A673 (cell line): ENCODE measurements around the gene ADAMTS19. TPM values are rescaled to one million over a fixed set of nuclear protein-coding genes. Genes with fewer than 3 reads are reported as not detected.

ENCODE experiments used
- BruUV-seq: library from RNA; stranded (reverse); fragments of 400-500 nt; replicated peaks from 2 replicates; lab custom pipeline; 2021; lab: Mats Ljungman, UMichigan
- CTCF ChIA-PET: fragments of 300-600 bp; sonication (Branson Sonifier 250); formaldehyde crosslinking; loops from one replicate; lab custom pipeline; 2022; ENCODE audit warnings: antibody characterized with exemption; lab: Charles Lee
- POLR2A ChIA-PET: fragments of 300-600 bp; sonication (Branson Sonifier 250); formaldehyde crosslinking; loops from one replicate; lab custom pipeline; 2022; ENCODE audit warnings: antibody characterized with exemption; ENCODE audit not compliant: low non-redundant PET; lab: Charles Lee
- DNase-seq: peaks from one replicate; pipeline ENCODE4 v3.0.0-alpha.2; 2015; ENCODE audit warnings: low spot score
- H3K27ac ChIP-seq: fragments of 200-600 bp; sonication (generic); 2 replicates; pipeline ENCODE4 v1.5.1; 2016; ENCODE audit warnings: mixed run types, low read depth, mild to moderate bottlenecking, mixed read lengths, antibody characterized with exemption, low read length; ENCODE audit not compliant: poor library complexity, severe bottlenecking
- H3K27me3 ChIP-seq: fragments of 200-600 bp; sonication (generic); replicated peaks from 2 replicates; pipeline ENCODE4 v1.6.1; 2017; ENCODE audit warnings: mixed run types, low read depth, mild to moderate bottlenecking, mixed read lengths, antibody characterized with exemption, low read length; ENCODE audit not compliant: insufficient read depth, poor library complexity
- H3K36me3 ChIP-seq: fragments of 200-600 bp; sonication (generic); 2 replicates; pipeline ENCODE4 v1.6.1; 2016; ENCODE audit warnings: mixed run types, mild to moderate bottlenecking, mixed read lengths, antibody characterized with exemption, low read length; ENCODE audit not compliant: insufficient read depth, poor library complexity, severe bottlenecking
- H3K4me1 ChIP-seq: fragments of 200-600 bp; sonication (generic); 2 replicates; pipeline ENCODE4 v1.6.1; 2017; ENCODE audit warnings: mixed run types, mild to moderate bottlenecking, mixed read lengths, antibody characterized with exemption, low read length; ENCODE audit not compliant: insufficient read depth, poor library complexity, severe bottlenecking
- H3K4me3 ChIP-seq: fragments of 200-600 bp; sonication (generic); 2 replicates; pipeline ENCODE4 v1.5.1; 2016; ENCODE audit warnings: low read depth, mixed run types, mild to moderate bottlenecking, mixed read lengths, low read length; ENCODE audit not compliant: poor library complexity, severe bottlenecking
- H3K9me3 ChIP-seq: fragments of 200-600 bp; sonication (generic); 2 replicates; pipeline ENCODE4 v1.6.1; 2016; ENCODE audit warnings: mixed run types, low read depth, mild to moderate bottlenecking, mixed read lengths, antibody characterized with exemption, low read length; ENCODE audit not compliant: poor library complexity, severe bottlenecking
- CTCF ChIP-seq: fragments of 300-800, 200-600 bp; sonication (generic); conservative IDR thresholded peaks from 2 replicates; pipeline ENCODE4 v1.5.1; 2017; ENCODE audit warnings: low read depth, mild to moderate bottlenecking, antibody characterized with exemption, low read length, moderate library complexity, mixed read lengths
- EZH2 ChIP-seq: fragments of 200-600 bp; sonication (generic); IDR thresholded peaks from 2 replicates; pipeline ENCODE4 v1.6.1; 2017; ENCODE audit warnings: borderline replicate concordance, low read depth, mild to moderate bottlenecking, mixed read lengths, antibody characterized with exemption, low read length; ENCODE audit not compliant: poor library complexity, severe bottlenecking
- intact Hi-C: fragments of 100-400 bp; cut with micrococcal nuclease; formaldehyde crosslinking; loops from one replicate; pipeline ENCODE4 v1.10.0; 2022; ENCODE audit not compliant: unreplicated experiment
- total RNA-seq: library from RNA; stranded (reverse); gene quantifications from 2 replicates; pipeline ENCODE4 v1.2.3, GENCODE V29; 2021

Gene ADAMTS19
- total RNA-seq, 1 experiment from 2014 or later, result not detected

DNA sequence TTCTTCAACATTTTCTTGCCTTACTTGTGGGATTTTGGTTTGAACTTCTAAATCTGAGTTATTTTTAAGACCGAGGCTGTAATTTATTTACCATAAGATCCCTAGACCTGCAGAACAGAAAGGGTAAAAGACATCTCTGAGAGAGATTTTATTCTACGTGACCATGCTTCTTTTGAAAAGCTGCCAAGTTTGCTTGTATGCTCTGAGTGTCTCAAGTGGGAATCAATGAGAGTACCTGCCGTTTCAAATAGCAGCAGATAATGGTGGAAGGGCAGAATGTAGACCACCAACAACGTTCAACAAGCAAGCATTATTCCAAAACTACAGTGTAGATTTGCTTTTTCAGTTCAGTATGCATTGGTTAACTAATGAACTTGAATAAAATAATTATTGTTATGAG, 179.2 kb downstream of the ADAMTS19 start:
- Histone ChIP-seq H3K27ac (no peak overlapping the region), H3K36me3 (no peaks in the 10 kb centered on the region), H3K9me3 (no peaks in the 10 kb centered on the region), H3K4me3 (no peak overlapping the region), H3K4me1 (no peaks in the 10 kb centered on the region), H3K27me3 (peaks cover 2% of the 10 kb centered on the region)
- BruUV-seq, result no TSS peak
- TF ChIP-seq CTCF (no peak), EZH2 (no peak)
- intact Hi-C loops, result no loop called here
- ChIA-PET CTCF (no interaction called here), POLR2A (no interaction called here)
- DNase-seq, result no peak

DNA sequence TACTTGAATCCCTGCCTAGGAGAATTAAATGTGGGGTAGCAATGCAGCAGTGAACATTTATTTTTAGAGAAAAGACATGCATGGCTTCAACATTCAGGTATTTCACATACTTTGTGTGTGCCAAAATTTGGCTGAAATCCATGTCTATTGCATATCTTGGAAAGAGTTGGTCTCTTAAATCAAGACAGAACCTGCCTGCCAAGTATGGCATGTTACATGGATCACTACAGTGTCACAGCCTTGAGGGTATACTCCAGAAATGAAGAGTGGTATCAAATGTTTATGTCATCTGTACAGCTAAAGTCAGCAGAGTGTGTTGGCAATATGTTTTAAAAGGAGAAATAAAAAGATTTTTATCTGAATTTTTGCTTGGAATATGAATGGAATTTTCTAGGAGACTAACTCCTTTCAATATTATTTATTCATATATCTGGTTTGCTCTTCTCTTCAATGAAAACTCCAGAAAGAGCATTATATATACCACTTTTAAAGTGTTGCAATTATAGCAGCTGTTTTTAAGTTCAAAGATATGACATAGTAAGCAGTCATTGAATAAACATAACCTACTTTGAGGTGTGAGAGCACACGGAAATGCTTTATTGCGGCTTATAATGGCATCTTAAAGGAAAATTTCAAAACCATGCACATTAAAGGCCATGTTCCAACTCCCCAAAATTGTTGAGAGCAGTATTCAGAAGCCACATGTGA, 192.4 kb downstream of the ADAMTS19 start:
- no peaks in the 10 kb centered on the region for H3K9me3 ChIP-seq
- BruUV-seq, result no TSS peak
- H3K27ac ChIP-seq, result no peak overlapping the region
- H3K27me3 ChIP-seq, result peaks cover 5% of the 10 kb centered on the region
- intact Hi-C loops, result no loop called here
- ChIA-PET CTCF (no interaction called here), POLR2A (no interaction called here)
- H3K4me3 ChIP-seq, result no peak overlapping the region
- no peak for DNase-seq
- TF ChIP-seq EZH2 (no peak), CTCF (no peak)
- H3K36me3 ChIP-seq, result no peaks in the 10 kb centered on the region
- no peaks in the 10 kb centered on the region for H3K4me1 ChIP-seq

- ChIA-PET CTCF (no interaction called here), POLR2A (no interaction called here)
- no peak for DNase-seq
- H3K4me1 ChIP-seq, result no peaks in the 10 kb centered on the region
- intact Hi-C loops, result no loop called here
- no peak overlapping the region for H3K4me3 ChIP-seq
- no peaks in the 10 kb centered on the region for H3K36me3 ChIP-seq
- TF ChIP-seq EZH2 (no peak), CTCF (no peak)
- no TSS peak for BruUV-seq
- peaks cover 5% of the 10 kb centered on the region for H3K27me3 ChIP-seq
- H3K9me3 ChIP-seq, result no peaks in the 10 kb centered on the region
- H3K27ac ChIP-seq, result no peak overlapping the region
Measured at GRCh38 chr5:129653057-129653375, 192.9 kb downstream of the ADAMTS19 start.
